Activated T-cell treated with anti-CD3 and anti-CD28 coated beads, Interleukin-2, amount 50 U/mL, for 24 hours (primary cell): Measurements from ENCODE around the gene CNKSR3.

ENCODE experiments used
- DNase-seq: peaks from one replicate; pipeline ENCODE4 v3.0.0-alpha.2; 2020
- H3K27ac Mint-ChIP-seq: 2 replicates; pipeline ENCODE4 v1.8.0; 2020; ENCODE audit warnings: mild to moderate bottlenecking, mixed read lengths
- H3K27me3 Mint-ChIP-seq: 2 replicates; pipeline ENCODE4 v1.8.0; 2020; ENCODE audit warnings: mixed read lengths
- H3K36me3 Mint-ChIP-seq: 2 replicates; pipeline ENCODE4 v1.8.0; 2020; ENCODE audit warnings: low read depth, mixed read lengths
- H3K4me1 Mint-ChIP-seq: 2 replicates; pipeline ENCODE4 v1.8.0; 2020; ENCODE audit warnings: low read depth, mixed read lengths
- H3K4me3 Mint-ChIP-seq: 2 replicates; pipeline ENCODE4 v1.8.0; 2020; ENCODE audit warnings: mild to moderate bottlenecking, moderate library complexity, mixed read lengths
- H3K9me3 Mint-ChIP-seq: 2 replicates; pipeline ENCODE4 v1.8.0; 2020; ENCODE audit warnings: mixed read lengths

The CNKSR3 gene

GRCh38 chr6:154484942-154485341, 25.5 kb downstream of the CNKSR3 start:
- Mint-ChIP-seq H3K36me3 (no peaks in the 10 kb centered on the region), H3K4me1 (no peaks in the 10 kb centered on the region), H3K9me3 (no peaks in the 10 kb centered on the region), H3K27me3 (peaks cover 4% of the 10 kb centered on the region), H3K27ac (no peak overlapping the region), H3K4me3 (no peak overlapping the region)
- no peak for DNase-seq

- Mint-ChIP-seq H3K4me3 (no peak overlapping the region), H3K36me3 (no peaks in the 10 kb centered on the region), H3K9me3 (no peaks in the 10 kb centered on the region), H3K27ac (no peak overlapping the region), H3K27me3 (no peaks in the 10 kb centered on the region), H3K4me1 (no peaks in the 10 kb centered on the region)
- DNase-seq: no peak
Observed at GRCh38 chr6:154482858-154483257, 27.6 kb downstream of the CNKSR3 start.

- Mint-ChIP-seq H3K4me3 (no peak overlapping the region), H3K36me3 (no peaks in the 10 kb centered on the region), H3K27me3 (no peaks in the 10 kb centered on the region), H3K4me1 (no peaks in the 10 kb centered on the region), H3K9me3 (no peaks in the 10 kb centered on the region), H3K27ac (no peak overlapping the region)
- no peak for DNase-seq
Observed at GRCh38 chr6:154481521-154482013, 28.9 kb downstream of the CNKSR3 start.

- Mint-ChIP-seq H3K27ac (no peak overlapping the region), H3K4me3 (no peak overlapping the region)
- DNase-seq: no peak
Observed at GRCh38 chr6:154479771-154480639, 30.5 kb downstream of the CNKSR3 start.

GRCh38 chr6:154479351-154479769, 31.1 kb downstream of the CNKSR3 start:
- no peaks in the 10 kb centered on the region for H3K9me3 Mint-ChIP-seq
- no peaks in the 10 kb centered on the region for H3K4me1 Mint-ChIP-seq
- H3K36me3 Mint-ChIP-seq: no peaks in the 10 kb centered on the region
- H3K27me3 Mint-ChIP-seq: no peaks in the 10 kb centered on the region
- no peak overlapping the region for H3K4me3 Mint-ChIP-seq
- H3K27ac Mint-ChIP-seq: no peak overlapping the region
- DNase-seq: no peak

More at GRCh38 chr6:154479771-154480639, 30.5 kb downstream of the CNKSR3 start:
- Mint-ChIP-seq H3K27me3 (no peaks in the 10 kb centered on the region), H3K9me3 (no peaks in the 10 kb centered on the region), H3K36me3 (no peaks in the 10 kb centered on the region), H3K4me1 (no peaks in the 10 kb centered on the region)

GRCh38 chr6:154478701-154479060, 31.8 kb downstream of the CNKSR3 start:
- Mint-ChIP-seq H3K4me3 (no peak overlapping the region), H3K27ac (no peak overlapping the region), H3K27me3 (no peaks in the 10 kb centered on the region), H3K9me3 (no peaks in the 10 kb centered on the region), H3K36me3 (no peaks in the 10 kb centered on the region), H3K4me1 (no peaks in the 10 kb centered on the region)
- no peak for DNase-seq

- Mint-ChIP-seq H3K9me3 (no peaks in the 10 kb centered on the region), H3K36me3 (no peaks in the 10 kb centered on the region), H3K4me3 (no peak overlapping the region), H3K4me1 (no peaks in the 10 kb centered on the region), H3K27ac (no peak overlapping the region), H3K27me3 (no peaks in the 10 kb centered on the region)
- no peak for DNase-seq
Observed at GRCh38 chr6:154478021-154478700, 32.3 kb downstream of the CNKSR3 start.

GRCh38 chr6:154476494-154476893, 34.0 kb downstream of the CNKSR3 start:
- no peaks in the 10 kb centered on the region for H3K36me3 Mint-ChIP-seq
- H3K27ac Mint-ChIP-seq: no peak overlapping the region
- H3K4me3 Mint-ChIP-seq: no peak overlapping the region
- H3K4me1 Mint-ChIP-seq: no peaks in the 10 kb centered on the region
- no peak for DNase-seq
- no peaks in the 10 kb centered on the region for H3K9me3 Mint-ChIP-seq
- no peaks in the 10 kb centered on the region for H3K27me3 Mint-ChIP-seq

- Mint-ChIP-seq H3K36me3 (no peaks in the 10 kb centered on the region), H3K27me3 (no peaks in the 10 kb centered on the region), H3K27ac (no peak overlapping the region), H3K4me1 (no peaks in the 10 kb centered on the region), H3K9me3 (no peaks in the 10 kb centered on the region), H3K4me3 (no peak overlapping the region)
- DNase-seq: no peak
Observed at GRCh38 chr6:154474648-154475428, 35.6 kb downstream of the CNKSR3 start.

- no peaks in the 10 kb centered on the region for H3K36me3 Mint-ChIP-seq
- no peak overlapping the region for H3K27ac Mint-ChIP-seq
- H3K4me3 Mint-ChIP-seq: no peak overlapping the region
- H3K9me3 Mint-ChIP-seq: no peaks in the 10 kb centered on the region
- H3K27me3 Mint-ChIP-seq: no peaks in the 10 kb centered on the region
- H3K4me1 Mint-ChIP-seq: no peaks in the 10 kb centered on the region
- DNase-seq: no peak
Observed at GRCh38 chr6:154473324-154473723, 37.2 kb downstream of the CNKSR3 start.

- no peak for DNase-seq
- no peaks in the 10 kb centered on the region for H3K36me3 Mint-ChIP-seq
- H3K9me3 Mint-ChIP-seq: no peaks in the 10 kb centered on the region
- H3K27ac Mint-ChIP-seq: no peak overlapping the region
- H3K4me1 Mint-ChIP-seq: no peaks in the 10 kb centered on the region
- H3K4me3 Mint-ChIP-seq: no peak overlapping the region
- no peaks in the 10 kb centered on the region for H3K27me3 Mint-ChIP-seq
Observed at GRCh38 chr6:154471609-154472362, 38.7 kb downstream of the CNKSR3 start.

- Mint-ChIP-seq H3K9me3 (no peaks in the 10 kb centered on the region), H3K27ac (no peak overlapping the region), H3K4me3 (no peak overlapping the region), H3K36me3 (no peaks in the 10 kb centered on the region), H3K4me1 (no peaks in the 10 kb centered on the region), H3K27me3 (no peaks in the 10 kb centered on the region)
- no peak for DNase-seq
Observed at GRCh38 chr6:154469306-154469935, 41.1 kb downstream of the CNKSR3 start.

GRCh38 chr6:154468760-154469159, 41.7 kb downstream of the CNKSR3 start:
- no peaks in the 10 kb centered on the region for H3K36me3 Mint-ChIP-seq
- no peak overlapping the region for H3K4me3 Mint-ChIP-seq
- no peak overlapping the region for H3K27ac Mint-ChIP-seq
- H3K9me3 Mint-ChIP-seq: no peaks in the 10 kb centered on the region
- no peaks in the 10 kb centered on the region for H3K4me1 Mint-ChIP-seq
- no peak for DNase-seq
- H3K27me3 Mint-ChIP-seq: no peaks in the 10 kb centered on the region
